ENCODE measurements around the gene JAM2.

- TF ChIP-seq CTCF (IDR thresholded peaks at IDR 0.05) (no peak), POLR2A (IDR thresholded peaks at IDR 0.05) (no peak), EP300 (IDR thresholded peaks at IDR 0.05) (no peak), POLR2AphosphoS5 (IDR thresholded peaks at IDR 0.05) (no peak)
These were observed 1.3 kb downstream of the JAM2 start for GRCh38 chr21:25640202-25640942.
